CD4-positive, alpha-beta T cell treated with Interleukin-6 for 4 hours (primary cell): ENCODE results near the gene IMMP1L.
"Not testable (repeated sequence)": the region's sequence is repeated elsewhere in the genome, so short reads cannot be mapped to it uniquely, and the experiment has no call there.

Experiments
- DNase-seq: peaks from one replicate; pipeline ENCODE4 v3.0.0-alpha.2; 2020; ENCODE audit warnings: mixed read lengths

Gene IMMP1L, protein sequence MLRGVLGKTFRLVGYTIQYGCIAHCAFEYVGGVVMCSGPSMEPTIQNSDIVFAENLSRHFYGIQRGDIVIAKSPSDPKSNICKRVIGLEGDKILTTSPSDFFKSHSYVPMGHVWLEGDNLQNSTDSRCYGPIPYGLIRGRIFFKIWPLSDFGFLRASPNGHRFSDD

DNA sequence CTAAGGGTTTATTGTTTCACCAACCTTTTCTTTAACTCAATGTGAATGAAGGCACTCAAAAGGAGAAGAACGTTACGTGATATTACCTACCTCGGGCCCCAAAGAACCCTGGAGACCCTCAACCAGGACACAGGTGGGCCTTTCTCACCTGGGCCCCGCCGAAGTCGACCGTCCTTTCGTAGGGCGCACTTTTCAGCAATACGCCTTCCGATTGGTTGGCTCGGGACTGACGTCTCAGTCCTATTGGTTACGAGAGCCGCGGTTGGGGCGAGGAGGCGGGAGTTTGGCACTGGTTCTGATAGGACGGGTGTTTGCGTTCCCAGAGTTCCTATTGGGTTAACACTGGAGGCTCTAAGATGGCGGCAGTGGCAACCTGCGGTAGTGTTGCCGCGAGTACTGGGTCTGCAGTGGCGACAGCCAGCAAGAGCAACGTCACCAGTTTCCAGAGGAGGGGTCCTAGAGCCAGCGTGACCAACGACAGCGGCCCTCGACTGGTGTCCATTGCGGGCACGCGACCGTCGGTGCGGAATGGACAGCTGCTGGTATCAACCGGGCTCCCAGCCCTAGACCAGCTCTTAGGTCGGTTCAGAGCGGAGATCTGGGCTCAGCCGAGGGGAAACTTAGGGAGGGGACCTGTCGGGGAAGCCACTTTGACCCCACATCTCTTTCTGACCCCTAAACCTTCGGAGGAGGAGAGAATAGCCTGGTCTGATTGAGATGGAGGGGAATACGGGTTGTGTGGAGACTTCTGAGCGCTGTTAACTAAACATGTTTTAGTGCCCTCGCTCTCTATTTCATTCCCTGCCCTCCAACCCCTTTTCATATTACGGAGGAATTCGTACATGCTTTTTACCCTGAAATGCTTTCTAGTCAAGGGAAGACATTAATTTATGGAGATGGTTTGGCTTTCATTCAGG is at the start of gene IMMP1L, which contains the start of gene ELP4:
TSS of gene IMMP1L (minus strand) at position 194 of the 917 bp plus-strand sequence. CDS start 46,346 bp downstream, outside the sequence.
TSS of gene ELP4 (plus strand) at position 339 of the 917 bp plus-strand sequence. CDS start at position 357, 18 bp downstream.
- peak; percentile 95 for DNase-seq

DNA sequence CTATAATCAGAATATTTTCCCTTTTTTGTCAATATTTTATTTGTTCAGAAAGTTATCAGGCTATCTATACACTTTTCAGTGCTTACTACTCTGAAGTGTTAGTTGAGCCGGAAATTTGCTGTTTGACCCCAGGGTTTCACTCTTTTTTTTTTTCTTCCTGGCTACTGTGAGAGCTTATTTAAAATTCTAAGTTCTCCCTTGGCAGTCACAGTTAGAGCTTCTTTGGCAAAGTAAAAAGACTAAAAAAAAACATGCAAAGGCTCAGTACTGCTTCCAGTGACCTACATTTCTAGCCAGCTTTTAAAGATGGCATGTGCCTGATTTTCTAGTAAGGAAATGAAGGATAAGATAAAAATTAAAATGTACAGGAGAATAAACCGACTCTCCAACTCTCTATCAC is 48.6 kb upstream of the IMMP1L start:
- no peak for DNase-seq

DNA sequence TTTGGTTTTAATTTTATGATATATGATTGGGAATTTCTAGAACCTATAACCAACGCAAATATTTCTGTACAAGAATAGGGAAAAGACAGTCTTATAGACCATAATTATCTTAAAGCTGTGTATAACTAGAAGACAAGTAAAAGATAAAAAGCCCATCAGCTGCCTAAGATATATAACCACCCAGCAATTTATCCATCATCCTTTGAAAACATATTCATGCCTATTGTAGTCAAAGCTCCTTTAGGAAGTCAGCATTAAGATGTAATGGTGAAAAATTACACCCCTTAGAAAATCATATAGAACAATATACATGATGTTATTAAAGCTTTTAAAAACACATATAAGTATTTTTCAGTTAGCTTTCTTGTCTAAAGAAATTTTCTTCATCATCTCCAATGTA is 46.5 kb upstream of the IMMP1L start:
- no peak for DNase-seq

DNA sequence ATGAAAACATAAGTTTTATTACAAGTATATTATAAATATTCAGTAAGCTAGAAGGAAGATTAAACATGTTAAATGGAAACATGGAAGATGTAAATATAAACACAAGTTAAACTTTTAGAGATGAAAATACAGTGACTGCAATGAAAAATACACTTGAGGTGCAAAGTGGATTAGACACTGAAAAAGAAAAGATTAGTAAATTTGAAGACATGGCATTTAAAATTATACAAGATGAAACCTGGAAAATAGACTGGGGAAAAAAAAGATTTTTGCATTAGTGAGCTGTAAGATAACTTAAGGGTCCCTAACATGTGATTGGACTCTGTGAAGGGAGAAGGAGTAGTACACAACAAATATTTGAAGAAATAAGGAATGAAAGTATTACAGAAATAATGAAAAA is 33.4 kb upstream of the IMMP1L start:
- DNase-seq, result no peak

DNA sequence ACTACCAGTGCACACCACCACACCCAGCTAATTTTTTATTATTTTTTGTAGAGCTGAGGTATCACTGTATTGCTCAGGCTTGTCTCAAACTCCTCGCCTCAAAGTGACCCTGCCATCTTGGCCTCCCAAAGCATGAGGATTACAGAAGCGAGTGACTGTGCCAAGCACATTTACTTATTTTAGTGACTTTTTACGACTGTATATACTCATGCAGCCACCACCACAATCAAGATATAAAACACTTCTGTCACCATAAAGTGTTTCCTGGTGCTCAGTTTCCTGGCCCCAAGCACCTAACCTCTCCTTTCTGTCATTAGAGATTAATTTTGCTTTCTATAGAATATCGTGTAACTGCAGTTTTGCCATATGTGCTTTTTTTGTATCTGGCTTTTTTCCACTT is 26.1 kb upstream of the IMMP1L start:
- no peak for DNase-seq

DNA sequence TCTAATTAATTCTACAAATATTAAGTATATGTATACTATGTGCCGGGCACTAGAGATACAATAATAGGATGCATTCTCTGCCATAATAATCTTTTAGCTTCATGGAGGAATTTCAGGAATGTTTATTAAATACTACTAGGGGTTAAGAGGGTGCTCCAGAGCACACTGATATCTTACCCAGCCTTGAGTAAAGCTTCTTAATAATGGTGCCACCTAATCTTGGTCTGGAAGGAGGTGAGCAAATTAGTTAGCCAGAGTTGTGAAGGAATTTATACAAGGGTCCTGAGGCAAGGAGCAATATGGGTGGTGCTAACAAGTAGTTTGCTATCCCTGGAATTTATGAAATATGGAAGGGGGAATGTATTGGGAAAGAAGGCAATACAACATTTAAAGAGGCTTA is 21.9 kb upstream of the IMMP1L start:
- DNase-seq, result no peak

DNA sequence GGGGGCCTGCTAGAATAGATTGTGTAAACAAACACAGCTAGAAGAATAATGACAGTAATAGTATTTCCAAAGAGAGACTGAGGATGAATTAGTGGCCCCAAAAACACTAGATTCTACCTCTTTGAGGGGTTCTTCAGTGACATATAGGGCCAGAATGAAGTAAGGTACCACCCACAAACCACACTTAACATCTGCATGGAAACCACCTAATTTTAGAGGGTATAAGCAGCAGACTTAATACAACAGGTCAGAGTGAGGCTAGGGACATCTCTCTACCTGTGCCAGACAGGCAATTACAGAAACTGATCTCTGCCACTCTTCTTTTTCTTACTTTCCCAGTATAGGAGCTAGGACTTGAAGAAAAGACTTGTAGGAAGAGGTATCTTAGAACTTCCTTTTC is 20.3 kb upstream of the IMMP1L start:
- no peak for DNase-seq

DNA sequence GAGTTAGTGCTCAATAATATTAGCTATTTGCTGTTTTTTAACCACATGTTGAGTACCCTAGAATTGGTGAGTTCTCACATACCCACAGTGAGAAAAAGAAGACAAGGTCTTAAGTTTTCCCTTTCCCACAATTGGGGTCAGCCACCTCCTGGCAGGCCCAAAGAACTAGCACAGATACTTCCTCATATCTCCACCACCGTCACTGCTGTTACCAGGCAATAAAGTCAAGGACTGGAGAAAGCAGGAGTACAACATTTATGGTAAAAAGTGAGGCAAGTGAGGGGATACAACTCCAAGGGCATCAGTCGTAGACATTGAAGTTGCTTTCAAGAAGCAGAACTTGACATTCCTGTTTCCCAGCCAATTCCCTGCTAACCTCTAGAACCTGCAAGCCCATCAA is 19.8 kb upstream of the IMMP1L start:
- no peak for DNase-seq

DNA sequence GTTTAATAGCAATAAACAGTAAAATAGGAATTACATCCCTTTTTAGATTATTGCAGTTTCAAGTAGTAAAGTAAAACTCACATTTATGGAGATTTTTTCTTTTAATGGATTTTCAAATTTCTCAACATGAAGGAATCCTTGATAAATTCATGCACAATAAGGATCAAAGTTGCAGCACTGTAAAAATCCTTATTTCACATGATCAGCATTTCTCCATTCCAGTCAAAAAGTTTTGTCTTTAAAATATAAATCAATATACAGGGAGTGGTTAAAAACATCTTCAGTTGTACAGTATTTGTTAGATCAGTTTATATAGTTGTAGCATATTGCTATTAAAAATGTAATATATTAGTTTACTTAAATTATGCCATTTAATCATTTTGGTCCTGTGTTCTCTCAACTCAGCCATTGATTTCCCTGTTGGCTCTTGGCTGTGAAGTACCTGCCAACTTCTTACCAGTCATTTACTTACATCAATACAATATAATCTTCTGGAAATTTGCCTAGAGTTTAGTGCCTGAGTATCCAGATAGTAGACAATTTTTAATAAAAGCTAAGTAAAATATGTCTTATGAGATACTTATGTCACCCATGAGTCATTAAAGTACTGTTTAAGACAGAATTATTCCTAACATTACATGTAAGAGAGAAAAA is 12.2 kb upstream of the IMMP1L start:
- DNase-seq, result no peak

DNA sequence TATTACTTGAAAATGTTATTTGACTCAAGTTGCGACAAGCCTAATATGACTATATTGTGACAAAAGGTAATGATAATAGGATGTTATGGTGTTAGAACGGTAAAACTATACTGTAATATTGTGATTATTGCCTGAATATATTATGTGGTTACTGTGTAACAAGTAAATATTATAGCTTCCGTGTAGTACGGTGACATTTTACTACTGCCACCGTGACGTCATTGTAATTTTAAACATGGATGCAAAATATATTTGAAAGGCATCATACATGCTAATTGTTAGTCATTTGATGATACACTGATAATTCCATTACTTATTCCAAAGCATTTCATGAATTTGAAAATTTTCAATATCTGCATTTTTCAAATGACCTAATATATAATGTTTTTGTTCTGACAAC is 2.7 kb upstream of the IMMP1L start:
- no peak for DNase-seq

DNA sequence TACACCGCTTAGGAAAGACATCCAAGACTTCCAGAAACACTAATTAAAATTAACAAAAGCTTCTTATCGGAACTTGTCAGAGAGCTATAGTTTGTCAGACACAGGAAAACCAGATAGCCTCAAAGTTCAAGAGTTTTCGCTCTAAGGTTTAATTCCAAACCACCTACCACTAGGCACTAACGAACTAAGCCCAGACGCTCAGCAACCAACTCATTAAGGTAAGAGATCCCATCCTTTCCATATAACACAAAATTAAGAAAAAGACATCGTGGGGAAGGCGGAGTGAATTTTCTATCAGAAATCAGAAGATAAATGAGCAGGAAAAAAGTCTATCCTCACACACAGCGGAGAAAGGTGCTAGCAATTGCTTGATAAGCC is 382 bp downstream of the IMMP1L start:
- DNase-seq, result peak; percentile 6

DNA sequence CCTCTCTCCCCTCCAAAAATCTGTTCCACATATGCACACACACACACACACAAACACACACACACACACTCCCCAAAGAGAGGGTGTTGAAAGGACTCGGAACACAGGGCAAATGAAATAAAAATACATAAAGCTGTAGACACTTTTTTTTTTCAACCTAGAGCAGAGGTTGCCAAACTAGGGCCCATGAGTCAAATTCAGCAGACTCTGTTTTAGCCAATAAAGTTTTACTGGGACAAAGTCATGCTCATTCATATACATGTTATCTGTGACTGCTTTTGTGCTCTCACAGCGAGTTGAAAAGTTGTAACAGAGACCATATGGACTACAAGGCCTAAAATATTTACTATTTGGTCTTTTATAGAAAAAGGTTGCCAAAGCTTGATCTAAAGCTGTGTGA is 8.9 kb downstream of the IMMP1L start:
- no peak for DNase-seq

DNA sequence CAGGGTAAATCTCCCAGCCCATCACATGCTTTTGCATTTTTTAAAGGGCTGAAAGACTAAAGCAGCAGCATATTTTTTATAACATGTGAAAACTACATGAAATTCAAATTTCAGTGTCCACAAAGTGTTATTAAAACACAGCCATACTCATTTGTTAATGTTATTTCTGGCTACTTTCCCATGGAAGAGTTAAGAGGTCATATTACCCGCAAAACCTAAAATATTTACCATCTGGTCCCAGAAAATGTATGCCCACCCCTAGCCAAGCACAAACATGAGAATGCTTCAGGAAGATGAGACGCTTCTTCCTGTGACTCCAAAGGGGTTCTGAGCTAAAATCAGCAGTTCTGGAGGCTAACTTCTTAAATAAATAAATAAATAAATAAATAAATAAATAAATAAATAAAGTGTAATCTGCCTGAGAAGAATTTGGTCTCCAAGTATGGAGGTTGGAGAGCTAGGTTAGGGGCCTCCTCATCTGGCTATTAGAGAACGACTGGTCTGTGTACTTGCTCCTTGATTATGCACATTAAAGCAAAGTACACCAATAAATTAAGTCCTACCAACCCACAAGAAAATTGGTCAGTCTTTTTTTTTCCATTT is 9.7 kb downstream of the IMMP1L start:
- no peak for DNase-seq

DNA sequence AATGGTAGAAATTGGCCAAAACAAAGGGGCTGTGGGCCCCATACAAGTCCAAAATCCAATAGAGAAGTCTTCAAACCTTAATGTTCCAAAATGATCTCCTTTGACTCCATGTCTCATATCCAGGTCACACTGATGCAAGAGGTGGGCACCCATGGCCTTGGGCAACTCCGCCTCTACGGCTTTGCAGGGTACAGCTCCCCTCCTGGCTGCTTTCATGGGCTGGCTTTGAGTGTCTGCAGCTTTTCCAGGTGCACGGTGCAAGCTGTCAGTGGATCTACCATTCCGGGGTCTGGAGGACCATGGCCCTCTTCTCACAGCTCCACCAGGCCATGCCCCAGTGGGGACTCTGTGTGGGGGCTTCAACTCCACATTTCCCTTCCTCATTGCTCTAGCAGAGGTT is 15.7 kb downstream of the IMMP1L start:
- not testable (repeated sequence) for DNase-seq

DNA sequence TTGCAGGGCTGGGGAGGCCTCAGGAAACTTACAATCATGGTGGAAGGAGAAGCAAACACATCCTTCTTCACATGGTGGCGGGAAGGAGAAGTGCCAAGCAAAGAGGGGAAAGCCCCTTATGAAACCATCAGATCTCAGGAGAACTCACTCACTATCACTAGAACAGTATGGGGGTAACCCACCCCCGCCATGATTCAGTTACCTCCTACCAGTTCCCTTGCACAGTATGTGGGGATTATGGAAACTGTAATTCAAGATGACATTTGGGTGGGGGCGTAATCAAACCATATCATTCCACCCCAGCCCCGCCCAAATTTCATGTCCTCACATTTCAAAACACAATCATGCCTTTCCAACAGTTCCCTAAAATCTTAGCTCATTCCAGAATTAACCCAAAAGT is 16.2 kb downstream of the IMMP1L start:
- no peak for DNase-seq

DNA sequence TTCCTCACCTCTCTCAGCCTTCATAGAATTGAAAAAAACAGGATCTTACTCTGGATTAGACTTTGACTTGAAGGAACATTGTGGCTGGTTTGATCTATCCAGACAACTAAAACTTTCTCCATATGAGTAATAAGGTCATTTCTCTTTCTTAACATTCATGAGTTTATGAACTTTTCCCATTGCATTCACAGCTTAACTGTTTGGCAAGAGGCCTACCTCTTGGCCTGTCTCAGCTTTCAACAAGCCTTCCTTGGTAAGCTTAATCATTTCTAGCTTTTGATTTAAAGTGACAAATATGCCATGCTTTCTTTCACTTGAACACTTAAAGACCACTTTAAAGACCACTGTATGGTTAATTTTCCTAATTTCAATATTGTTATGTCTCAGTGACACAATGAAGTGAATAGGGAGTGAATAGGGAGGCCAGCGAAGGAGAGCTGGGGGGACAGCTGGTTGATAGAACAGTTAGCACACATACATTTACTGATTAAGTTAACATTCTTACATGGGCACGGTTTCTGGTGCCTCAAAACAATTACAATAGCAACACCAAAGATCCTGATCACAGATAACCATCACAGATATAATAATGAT is 17.0 kb downstream of the IMMP1L start:
- DNase-seq, result no peak

DNA sequence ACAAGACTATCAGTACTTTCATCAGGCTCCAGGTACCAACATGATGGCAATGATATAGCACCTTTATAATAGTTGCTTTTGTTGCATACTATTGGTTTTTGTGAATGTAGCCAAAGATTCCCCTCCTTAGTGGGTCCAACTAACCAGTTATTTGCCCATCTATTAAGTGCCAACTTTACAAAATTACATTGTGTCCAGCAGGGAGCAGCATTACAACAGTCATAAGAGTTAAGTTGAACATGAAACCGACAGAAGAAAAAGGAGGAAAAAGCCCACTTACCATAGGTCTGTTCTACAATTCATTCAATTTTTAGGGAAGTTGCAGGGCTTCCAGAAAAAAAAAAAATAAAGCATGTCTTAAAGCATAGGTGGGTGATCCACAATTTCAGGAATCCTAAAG is 21.6 kb downstream of the IMMP1L start:
- DNase-seq, result peak; percentile 4

DNA sequence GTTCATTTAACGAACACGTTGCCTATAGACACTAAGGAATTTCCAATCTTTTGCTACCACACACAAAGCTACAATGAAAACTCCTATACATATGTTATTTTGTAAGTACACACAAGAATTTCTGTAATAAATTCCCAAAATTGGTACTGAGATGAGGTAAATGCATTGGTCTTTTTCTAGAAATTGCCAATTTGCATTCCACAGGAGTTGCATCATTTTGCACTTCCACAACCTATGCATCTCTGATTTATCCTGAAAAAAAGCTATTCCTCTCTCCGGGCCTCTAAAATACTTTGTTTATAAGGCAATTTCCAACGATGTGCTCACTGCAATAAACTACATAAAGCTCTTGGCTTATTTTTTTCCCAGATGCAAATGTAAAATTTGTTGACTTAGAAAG is 24.9 kb downstream of the IMMP1L start:
- DNase-seq, result no peak

DNA sequence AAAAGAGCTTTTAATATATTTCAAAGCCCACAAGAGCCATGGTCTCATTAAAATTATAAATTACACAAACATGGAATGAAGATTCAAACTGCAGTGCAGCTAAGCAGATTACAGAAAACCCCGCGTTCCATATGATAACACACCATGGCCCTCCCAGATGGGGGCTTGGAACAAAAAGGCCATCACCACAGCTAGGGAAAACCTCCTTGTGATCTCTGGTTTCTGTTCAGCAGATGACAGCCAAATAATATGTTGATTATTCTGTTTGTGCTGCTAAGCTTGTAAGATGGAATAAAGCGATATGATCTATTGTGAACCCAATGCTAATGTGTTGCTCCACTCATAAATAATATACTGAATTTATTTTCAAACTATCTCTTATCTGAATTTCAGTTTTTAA is 28.5 kb downstream of the IMMP1L start:
- DNase-seq, result no peak

DNA sequence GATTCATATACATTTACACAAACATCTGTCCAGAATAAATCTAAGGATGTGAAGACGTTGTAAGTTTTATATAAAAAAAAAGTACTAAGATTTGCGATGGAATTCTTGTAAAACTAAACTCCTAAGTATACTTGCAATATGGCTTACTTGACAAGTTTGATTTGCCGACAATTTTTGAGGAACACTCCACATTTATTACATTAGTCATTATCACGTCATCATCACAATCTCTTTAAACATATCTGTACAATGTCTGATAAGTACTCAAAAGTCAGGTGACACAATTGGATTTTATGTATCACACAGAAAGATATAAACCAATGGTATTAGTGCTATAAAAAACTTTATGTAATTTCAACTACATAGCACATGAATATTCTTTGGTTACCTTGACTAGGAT is 30.4 kb downstream of the IMMP1L start:
- DNase-seq, result no peak

DNA sequence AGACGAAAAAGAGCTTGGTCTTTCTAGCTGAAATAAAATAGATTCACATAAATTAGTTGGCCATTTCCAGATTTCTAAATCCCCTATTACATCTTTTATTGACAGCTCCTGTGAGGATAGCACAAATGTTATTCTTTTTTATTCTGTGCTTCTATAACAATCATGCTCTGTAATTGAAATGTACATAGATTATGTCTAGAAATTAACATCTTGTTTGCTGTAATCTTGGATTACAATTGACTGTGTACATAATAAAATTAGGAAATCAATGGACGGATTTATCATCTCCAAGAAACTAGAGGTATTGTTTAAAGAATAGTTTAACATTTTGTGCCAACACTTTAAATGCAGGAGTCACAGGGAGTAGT is 31.2 kb downstream of the IMMP1L start:
- DNase-seq, result no peak

DNA sequence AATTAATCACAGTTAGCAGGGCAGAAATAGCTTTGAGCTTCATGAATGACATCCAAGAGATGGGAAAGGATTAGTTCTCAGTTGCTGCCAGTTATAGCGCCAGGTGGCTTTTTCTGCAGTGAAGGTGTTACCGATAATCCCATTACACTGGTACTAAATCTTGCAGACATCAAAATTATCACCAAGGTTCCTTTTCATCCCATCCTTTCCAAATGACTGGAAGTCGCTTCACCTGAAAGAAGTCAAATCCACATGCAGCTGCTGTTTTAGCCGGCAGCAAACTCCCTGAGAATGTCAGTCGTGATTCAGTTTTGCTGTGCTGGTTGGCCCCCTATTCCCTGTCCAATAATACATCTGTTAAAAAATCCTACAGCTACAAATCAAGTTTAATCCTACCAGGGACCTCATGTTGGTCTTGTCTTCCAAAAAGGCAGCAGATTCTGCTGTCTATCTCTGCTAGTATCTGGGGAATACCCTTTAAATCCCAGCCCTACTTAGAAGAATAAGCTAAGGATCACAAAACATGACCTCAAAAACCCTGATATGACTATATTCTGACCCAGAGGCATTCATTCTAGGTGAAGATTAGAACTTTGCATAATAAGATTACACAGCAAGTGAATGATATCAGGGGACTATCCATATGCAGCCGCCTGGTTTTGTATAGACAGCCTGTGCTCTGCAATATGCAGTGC is 31.7 kb downstream of the IMMP1L start:
- DNase-seq, result no peak

DNA sequence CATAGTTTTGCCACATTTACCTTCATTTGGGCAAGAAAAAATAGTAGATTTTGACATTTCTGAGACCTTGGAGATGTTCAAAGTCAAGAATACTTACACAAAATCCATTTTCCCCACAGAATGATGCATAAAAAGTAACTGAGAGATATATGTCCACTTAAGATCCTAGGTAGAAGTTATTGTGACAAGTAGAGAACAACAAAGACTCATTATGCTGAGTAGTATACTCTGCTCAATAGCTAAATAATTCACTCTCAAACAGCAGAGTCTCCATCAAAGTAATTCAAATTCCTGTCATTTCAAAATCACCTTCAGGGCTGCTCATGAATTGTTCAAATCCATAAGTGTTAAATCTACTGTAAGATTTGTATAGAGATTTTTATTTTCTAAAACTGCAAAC is 35.3 kb downstream of the IMMP1L start:
- DNase-seq, result no peak
